Loucy (cell line): ENCODE data around the gene CSTPP1.

Experiments
- EZH2phosphoT487 ChIP-seq: fragments of 200-600 bp; IDR thresholded peaks from 2 replicates; pipeline ENCODE4 v1.6.1; 2018; ENCODE audit warnings: antibody characterized with exemption, mild to moderate bottlenecking, moderate library complexity, borderline replicate concordance
- TF ChIP-seq, protein P1 (sequence below): fragments of 200-600 bp; sonication (generic); conservative IDR thresholded peaks from 2 replicates; pipeline ENCODE4 v1.5.1; 2014; ENCODE audit warnings: mild to moderate bottlenecking, antibody characterized with exemption, low read length

DNA sequence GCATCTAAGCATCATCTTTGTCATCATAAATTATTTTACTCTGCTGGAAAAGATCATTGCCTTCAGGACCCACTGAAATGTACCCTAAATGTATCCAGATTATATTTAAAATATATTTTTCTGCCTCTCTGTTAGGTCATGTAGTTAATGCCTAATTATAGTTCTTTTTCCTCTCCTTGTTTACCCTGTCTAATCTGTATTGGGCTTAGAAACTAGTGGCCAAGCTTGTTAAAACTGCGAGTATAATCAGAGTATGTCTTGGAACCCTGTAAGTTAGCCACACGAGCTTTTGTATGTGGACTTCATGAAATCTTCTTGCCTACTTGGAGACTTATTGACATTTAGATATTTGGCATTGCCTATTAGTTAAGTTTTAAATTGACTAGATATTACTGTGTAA is 184.5 kb downstream of the CSTPP1 start:
- TF ChIP-seq, protein P1, sequence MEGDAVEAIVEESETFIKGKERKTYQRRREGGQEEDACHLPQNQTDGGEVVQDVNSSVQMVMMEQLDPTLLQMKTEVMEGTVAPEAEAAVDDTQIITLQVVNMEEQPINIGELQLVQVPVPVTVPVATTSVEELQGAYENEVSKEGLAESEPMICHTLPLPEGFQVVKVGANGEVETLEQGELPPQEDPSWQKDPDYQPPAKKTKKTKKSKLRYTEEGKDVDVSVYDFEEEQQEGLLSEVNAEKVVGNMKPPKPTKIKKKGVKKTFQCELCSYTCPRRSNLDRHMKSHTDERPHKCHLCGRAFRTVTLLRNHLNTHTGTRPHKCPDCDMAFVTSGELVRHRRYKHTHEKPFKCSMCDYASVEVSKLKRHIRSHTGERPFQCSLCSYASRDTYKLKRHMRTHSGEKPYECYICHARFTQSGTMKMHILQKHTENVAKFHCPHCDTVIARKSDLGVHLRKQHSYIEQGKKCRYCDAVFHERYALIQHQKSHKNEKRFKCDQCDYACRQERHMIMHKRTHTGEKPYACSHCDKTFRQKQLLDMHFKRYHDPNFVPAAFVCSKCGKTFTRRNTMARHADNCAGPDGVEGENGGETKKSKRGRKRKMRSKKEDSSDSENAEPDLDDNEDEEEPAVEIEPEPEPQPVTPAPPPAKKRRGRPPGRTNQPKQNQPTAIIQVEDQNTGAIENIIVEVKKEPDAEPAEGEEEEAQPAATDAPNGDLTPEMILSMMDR: no peak
- TF ChIP-seq EZH2phosphoT487: no peak
